B cell (primary cell): Measurements from ENCODE around the gene HOXA9. TPM values are rescaled to one million over a fixed set of nuclear protein-coding genes. Genes with fewer than 3 reads are reported as not detected.
A peak's percentile ranks its signal among the peaks of the same experiment; 100 is the strongest.

Experiments
- ATAC-seq: fragments of 200-7000 bp; cut with Tn5 transposase; one replicate; pipeline ENCODE4 v1.10.0; 2021; ENCODE audit warnings: low read depth, mild to moderate bottlenecking, moderate number of reproducible peaks, moderate library complexity
- CTCF ChIA-PET: fragments of 350-600 bp; sonication (Branson Sonifier 250); formaldehyde crosslinking; loops from one replicate; lab custom pipeline; 2021; ENCODE audit warnings: antibody characterized with exemption, inconsistent platforms; lab: Charles Lee
- POLR2A ChIA-PET: fragments of 350-600 bp; sonication (Branson Sonifier 250); formaldehyde crosslinking; loops from one replicate; lab custom pipeline; 2021; ENCODE audit warnings: antibody characterized with exemption; lab: Charles Lee
- DNase-seq: peaks from one replicate; pipeline ENCODE4 v3.0.0; 2013
- H2AFZ ChIP-seq: 2 replicates; pipeline ENCODE4 v1.6.1; 2012; ENCODE audit warnings: mild to moderate bottlenecking, low read depth, low read length; ENCODE audit not compliant: insufficient read depth, poor library complexity, severe bottlenecking
- H3K27ac ChIP-seq, 2 donors: 1 replicate in 1 of 2; 2 replicates in 1 of 2; pipeline ENCODE4 v1.5.1; 2012 to 2013; ENCODE audit warnings: low read length in 2 of 2, mild to moderate bottlenecking in 2 of 2, moderate library complexity in 1 of 2
- H3K27me3 ChIP-seq, 4 experiments: fragments of 200-600 bp in 1 of 4; sonication (generic) in 1 of 4; replicated peaks in 1 of 4; 1 replicate in 2 of 4; 2 replicates in 2 of 4; pipeline versions ENCODE4 v1.6.1 to v1.7.0; 2013 to 2016; ENCODE audit warnings: low read length in 3 of 4, mild to moderate bottlenecking in 2 of 4, mixed read lengths in 1 of 4, moderate library complexity in 1 of 4; ENCODE audit not compliant: insufficient read depth in 4 of 4, control insufficient read depth in 3 of 4; ENCODE audit errors: control extremely low read depth in 1 of 4
- H3K36me3 ChIP-seq, 2 experiments: replicated peaks in 1 of 2; 1 replicate in 1 of 2; 2 replicates in 1 of 2; pipeline versions ENCODE4 v1.6.1 to v1.7.1; 2013; ENCODE audit warnings: low read length in 1 of 2; ENCODE audit not compliant: insufficient read depth in 2 of 2, control insufficient read depth in 1 of 2; ENCODE audit errors: control extremely low read depth in 1 of 2, extremely low read depth in 1 of 2
- H3K4me1 ChIP-seq, 2 donors: fragments of 200-600 bp in 1 of 2; sonication (generic) in 1 of 2; 1 replicate in 1 of 2; 2 replicates in 1 of 2; pipeline versions ENCODE4 v1.5.1 to v1.6.1; 2013 to 2017; ENCODE audit warnings: low read length in 2 of 2; ENCODE audit not compliant: control insufficient read depth in 2 of 2, insufficient read depth in 2 of 2
- H3K4me2 ChIP-seq: replicated peaks from 2 replicates; pipeline ENCODE3; 2012; ENCODE audit warnings: mild to moderate bottlenecking, low read depth, low read length; ENCODE audit not compliant: poor library complexity, severe bottlenecking
- H3K4me3 ChIP-seq, 5 experiments: fragments of 200-600 bp in 1 of 5; sonication (generic) in 1 of 5; 1 replicate in 3 of 5; 2 replicates in 2 of 5; pipeline versions ENCODE4 v1.5.1 to v1.7.0; 2011 to 2016; ENCODE audit warnings: low read length in 4 of 5, mild to moderate bottlenecking in 4 of 5, low read depth in 2 of 5, control low read depth in 1 of 5, moderate library complexity in 1 of 5; ENCODE audit not compliant: insufficient read depth in 1 of 5; ENCODE audit errors: control extremely low read depth in 1 of 5, extremely low read depth in 1 of 5
- H3K79me2 ChIP-seq: fragments of 200-600 bp; sonication (generic); one replicate; pipeline ENCODE4 v1.6.0; 2016; ENCODE audit warnings: low read length; ENCODE audit not compliant: control insufficient read depth, insufficient read depth
- H3K9ac ChIP-seq: fragments of 200-600 bp; sonication (generic); 2 replicates; pipeline ENCODE4 v1.6.1; 2017; ENCODE audit warnings: mild to moderate bottlenecking, low read length, moderate library complexity
- H3K9me3 ChIP-seq, 3 donors: one replicate each; pipeline versions ENCODE4 v1.6.1 to v1.7.1; 2013; ENCODE audit warnings: low read length in 2 of 3; ENCODE audit not compliant: control insufficient read depth in 2 of 3, insufficient read depth in 1 of 3; ENCODE audit errors: control extremely low read depth in 1 of 3
- H4K20me1 ChIP-seq: 2 replicates; pipeline ENCODE4 v1.6.0; 2012; ENCODE audit warnings: mild to moderate bottlenecking, low read length; ENCODE audit not compliant: insufficient read depth, control insufficient read depth, poor library complexity, severe bottlenecking
- H3K27ac Mint-ChIP-seq: one replicate; pipeline ENCODE4 v1.8.0; 2021; ENCODE audit warnings: mixed read lengths
- H3K27me3 Mint-ChIP-seq: one replicate; pipeline ENCODE4 v1.8.0; 2021; ENCODE audit warnings: mixed read lengths
- H3K4me1 Mint-ChIP-seq: one replicate; pipeline ENCODE4 v1.8.0; 2021; ENCODE audit warnings: mixed read lengths
- H3K4me3 Mint-ChIP-seq: one replicate; pipeline ENCODE4 v1.8.0; 2021; ENCODE audit warnings: mixed read lengths
- H3K9me3 Mint-ChIP-seq: one replicate; pipeline ENCODE4 v1.8.0; 2022; ENCODE audit warnings: mixed read lengths; ENCODE audit not compliant: insufficient read depth
- EZH2 ChIP-seq: IDR thresholded peaks from 2 replicates; pipeline ENCODE4 v1.6.1; 2012; ENCODE audit warnings: borderline replicate concordance, low read depth, mild to moderate bottlenecking, moderate library complexity, low read length; ENCODE audit not compliant: insufficient read depth, poor library complexity, severe bottlenecking
- WGBS: methylation state at CpG from one replicate; pipeline ENCODE4 v1.1.5; 2013; ENCODE audit warnings: missing lambda C conversion rate; ENCODE audit not compliant: insufficient coverage; 5-methylcytosine and 5-hydroxymethylcytosine counted together
- intact Hi-C: fragments of 100-400 bp; cut with micrococcal nuclease; formaldehyde crosslinking; loops from one replicate; pipeline ENCODE4 v1.10.0; 2022
- polyA plus RNA-seq: library from polyadenylated mRNA; depleted of rRNA; stranded (reverse); fragments of >200 nt; gene quantifications from 2 replicates; pipeline ENCODE4 v1.2.3, GENCODE V29; 2012
- total RNA-seq, 2 donors: library from RNA; stranded (reverse); fragments of 120-200 nt in 1 of 2; gene quantifications; 1 replicate in 1 of 2; 2 replicates in 1 of 2; pipeline versions ENCODE4 v1.2.3 to v1.2.4, GENCODE V29; 2013 to 2022
- TF ChIP-seq, protein P1 (sequence below): fragments of 200-600 bp; IDR thresholded peaks from one replicate; pipeline ENCODE4 v1.8.0; 2022; ENCODE audit warnings: antibody characterized with exemption, mild to moderate bottlenecking

The HOXA9 gene
- total and polyA plus RNA-seq, 2 donors (not counting 1 experiment from before 2014, with no cell fraction given), result 0.07 TPM; not detected in 1

DNA sequence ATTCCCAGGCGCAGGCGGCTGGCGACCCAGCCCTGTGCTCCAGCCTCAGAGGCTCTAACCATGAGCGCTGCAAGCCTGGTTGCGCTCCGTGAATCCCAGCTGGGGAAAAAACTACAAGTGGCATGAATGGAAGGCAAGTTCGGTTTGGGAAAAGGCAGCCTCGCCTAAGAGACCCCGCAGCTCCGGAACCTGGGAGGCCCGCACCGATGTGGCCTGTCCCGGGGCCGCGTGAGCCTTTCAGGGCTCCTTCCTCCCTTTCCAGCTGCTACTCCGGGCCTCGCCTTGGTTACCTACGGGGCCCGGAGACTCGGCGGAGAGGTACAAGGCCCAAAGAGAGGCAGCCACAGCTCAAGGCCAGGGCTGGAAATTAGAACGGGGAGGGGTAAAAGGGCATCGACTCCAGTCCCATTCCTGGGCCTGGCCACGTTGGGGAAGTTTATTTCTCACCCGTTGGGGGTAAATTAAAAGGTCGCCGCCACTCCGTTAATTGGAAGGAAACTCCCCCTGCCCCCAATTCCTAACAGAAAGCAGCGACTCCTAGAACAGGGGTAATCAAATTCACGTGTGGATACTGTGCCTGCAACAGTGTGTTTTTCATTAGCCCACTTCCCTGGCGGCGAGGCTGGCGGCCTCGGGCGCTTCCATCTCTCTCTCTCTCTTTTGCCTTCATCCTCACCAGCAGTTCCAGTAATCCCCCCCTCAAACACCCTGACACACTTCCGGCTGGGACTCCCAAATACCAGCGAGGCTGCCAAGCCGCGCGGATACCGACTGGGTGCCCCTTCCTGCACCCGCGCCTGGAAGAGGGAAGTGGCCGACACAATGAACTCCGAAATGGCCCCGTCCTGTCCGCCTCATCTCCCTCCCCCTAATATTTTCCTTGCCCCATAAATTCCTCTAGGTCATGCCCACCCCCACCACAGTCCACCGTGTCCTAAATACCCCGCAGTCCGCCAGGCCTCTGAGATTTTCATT, 1.5 kb upstream of the HOXA9 start:
- no peak overlapping the region for H3K4me3 Mint-ChIP-seq
- Histone ChIP-seq H3K9ac (no peak overlapping the region), H3K79me2 (no peaks in the 10 kb centered on the region), H3K27ac (no peak overlapping the region), H3K4me2 (no peak overlapping the region), H3K4me3 (no peak overlapping the region), H4K20me1 (peaks cover 10% of the 10 kb centered on the region), H3K9me3 (peaks cover 0 to 81% (median 18%) of the 10 kb centered on the region in 3 donors), H3K4me1 (peaks cover 33 to 56% of the 10 kb centered on the region in 2 donors), H3K36me3 (no peaks in the 10 kb centered on the region), H3K27me3 (peaks cover 0 to 98% (median 84%) of the 10 kb centered on the region in 4 experiments), H2AFZ (no peak overlapping the region)
- 9% methylated on average over 39 of the region's 50 CpGs for WGBS
- H3K27ac Mint-ChIP-seq, result peak overlapping the region; percentile 84
- CTCF ChIA-PET, result interaction anchor here (1.5 kb wide), 1 partner anchor 32 kb away, joined by 6 read pairs; no protein-coding TSS in a partner anchor
- TF ChIP-seq, protein P1, sequence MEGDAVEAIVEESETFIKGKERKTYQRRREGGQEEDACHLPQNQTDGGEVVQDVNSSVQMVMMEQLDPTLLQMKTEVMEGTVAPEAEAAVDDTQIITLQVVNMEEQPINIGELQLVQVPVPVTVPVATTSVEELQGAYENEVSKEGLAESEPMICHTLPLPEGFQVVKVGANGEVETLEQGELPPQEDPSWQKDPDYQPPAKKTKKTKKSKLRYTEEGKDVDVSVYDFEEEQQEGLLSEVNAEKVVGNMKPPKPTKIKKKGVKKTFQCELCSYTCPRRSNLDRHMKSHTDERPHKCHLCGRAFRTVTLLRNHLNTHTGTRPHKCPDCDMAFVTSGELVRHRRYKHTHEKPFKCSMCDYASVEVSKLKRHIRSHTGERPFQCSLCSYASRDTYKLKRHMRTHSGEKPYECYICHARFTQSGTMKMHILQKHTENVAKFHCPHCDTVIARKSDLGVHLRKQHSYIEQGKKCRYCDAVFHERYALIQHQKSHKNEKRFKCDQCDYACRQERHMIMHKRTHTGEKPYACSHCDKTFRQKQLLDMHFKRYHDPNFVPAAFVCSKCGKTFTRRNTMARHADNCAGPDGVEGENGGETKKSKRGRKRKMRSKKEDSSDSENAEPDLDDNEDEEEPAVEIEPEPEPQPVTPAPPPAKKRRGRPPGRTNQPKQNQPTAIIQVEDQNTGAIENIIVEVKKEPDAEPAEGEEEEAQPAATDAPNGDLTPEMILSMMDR, result no peak
- TF ChIP-seq EZH2, result peak; percentile 89
- intact Hi-C loops, result loop anchor here (10.0 kb wide), 2 partner anchors 892 to 972 kb away; no protein-coding TSS in a partner anchor
- DNase-seq, result peak; percentile 37
- peaks cover 20% of the 10 kb centered on the region for H3K4me1 Mint-ChIP-seq
- POLR2A ChIA-PET, result no interaction called here
- no peaks in the 10 kb centered on the region for H3K9me3 Mint-ChIP-seq
- ATAC-seq, result no peak
- H3K27me3 Mint-ChIP-seq, result peaks cover 64% of the 10 kb centered on the region
